MM.1S (cell line): Measurements from ENCODE around the gene PTPRN2.

ENCODE experiments used
- DNase-seq: peaks from one replicate; pipeline ENCODE4 v3.0.0-alpha.2; 2015
- H2AFZ ChIP-seq: fragments of 300-600 bp; sonication (generic); 2 replicates; pipeline ENCODE4 v1.6.0; 2016; ENCODE audit warnings: antibody characterized with exemption, low read length
- H3F3A ChIP-seq: fragments of 300-600 bp; sonication (generic); 2 replicates; pipeline ENCODE4 v1.6.1; 2016; ENCODE audit warnings: mild to moderate bottlenecking, antibody characterized with exemption, low read length, moderate library complexity, mixed read lengths; ENCODE audit not compliant: insufficient read depth
- H3K27ac ChIP-seq: fragments of 300-600 bp; sonication (generic); 2 replicates; pipeline ENCODE4 v1.5.1; 2016; ENCODE audit warnings: mild to moderate bottlenecking, low read length
- H3K27me3 ChIP-seq: fragments of 300-600 bp; sonication (generic); replicated peaks from 2 replicates; pipeline ENCODE4 v1.6.0; 2016; ENCODE audit warnings: low read length; ENCODE audit not compliant: insufficient read depth
- H3K36me3 ChIP-seq: fragments of 300-600 bp; sonication (generic); replicated peaks from 2 replicates; pipeline ENCODE4 v1.6.1; 2016; ENCODE audit warnings: mild to moderate bottlenecking, low read length, mixed read lengths; ENCODE audit not compliant: insufficient read depth
- H3K4me1 ChIP-seq: fragments of 300-600 bp; sonication (generic); 2 replicates; pipeline ENCODE4 v1.6.1; 2016; ENCODE audit warnings: low read length, mixed read lengths
- H3K4me2 ChIP-seq: fragments of 300-600 bp; sonication (generic); 2 replicates; pipeline ENCODE4 v1.6.0; 2016; ENCODE audit warnings: low read depth, low read length
- H3K4me3 ChIP-seq: fragments of 300-600 bp; sonication (generic); 2 replicates; pipeline ENCODE4 v1.5.1; 2016; ENCODE audit warnings: low read length, mixed read lengths
- H3K79me2 ChIP-seq: fragments of 300-600 bp; sonication (generic); 2 replicates; pipeline ENCODE4 v1.6.1; 2016; ENCODE audit warnings: mixed run types, low read length, mixed read lengths
- H3K9ac ChIP-seq: fragments of 300-600 bp; sonication (generic); 2 replicates; pipeline ENCODE4 v1.6.1; 2016; ENCODE audit warnings: low read length, mixed read lengths
- H3K9me2 ChIP-seq: fragments of 300-600 bp; sonication (generic); replicated peaks from 2 replicates; pipeline ENCODE4 v1.6.1; 2016; ENCODE audit warnings: mild to moderate bottlenecking, low read length, mixed read lengths; ENCODE audit not compliant: insufficient read depth
- H3K9me3 ChIP-seq: fragments of 300-600 bp; sonication (generic); replicated peaks from 2 replicates; pipeline ENCODE4 v1.6.1; 2016; ENCODE audit warnings: mild to moderate bottlenecking, low read length, mixed read lengths; ENCODE audit not compliant: insufficient read depth
- H4K20me1 ChIP-seq: fragments of 300-600 bp; sonication (generic); 2 replicates; pipeline ENCODE4 v1.6.1; 2016; ENCODE audit warnings: mild to moderate bottlenecking, low read length, moderate library complexity, mixed read lengths; ENCODE audit not compliant: insufficient read depth
- CTCF ChIP-seq: fragments of 300-600 bp; sonication (generic); IDR thresholded peaks from 2 replicates; pipeline ENCODE4 v1.5.1; 2016; ENCODE audit warnings: antibody characterized with exemption, low read length, mixed read lengths
- EZH2 ChIP-seq: fragments of 300-600 bp; sonication (generic); optimal IDR thresholded peaks from 2 replicates; pipeline ENCODE3; 2017; ENCODE audit warnings: low read depth, mild to moderate bottlenecking, antibody characterized with exemption, low read length, mixed read lengths
- EZH2phosphoT487 ChIP-seq: fragments of 300-600 bp; sonication (generic); IDR thresholded peaks from 2 replicates; pipeline ENCODE4 v1.6.1; 2018; ENCODE audit warnings: antibody characterized with exemption, low read length

PTPRN2 gene

GRCh38 chr7:158365267-158365666, 222.4 kb downstream of the PTPRN2 start:
- H3K27me3 ChIP-seq, result peaks cover 39% of the 10 kb centered on the region
- H3F3A ChIP-seq, result no peaks in the 10 kb centered on the region
- H3K4me1 ChIP-seq, result no peaks in the 10 kb centered on the region
- no peak overlapping the region for H3K27ac ChIP-seq
- H3K4me3 ChIP-seq, result no peak overlapping the region
- H3K4me2 ChIP-seq, result no peak overlapping the region
- DNase-seq, result no peak
- no peaks in the 10 kb centered on the region for H4K20me1 ChIP-seq
- no peaks in the 10 kb centered on the region for H3K36me3 ChIP-seq
- H3K9me2 ChIP-seq, result no peaks in the 10 kb centered on the region
- H2AFZ ChIP-seq, result no peak overlapping the region
- H3K9me3 ChIP-seq, result no peaks in the 10 kb centered on the region
- H3K79me2 ChIP-seq, result no peaks in the 10 kb centered on the region
- no peak overlapping the region for H3K9ac ChIP-seq
- TF ChIP-seq CTCF, result no peak
- no peak for TF ChIP-seq EZH2phosphoT487
- no peak for TF ChIP-seq EZH2

- Histone ChIP-seq H3F3A (no peaks in the 10 kb centered on the region), H3K4me3 (no peak overlapping the region), H4K20me1 (no peaks in the 10 kb centered on the region), H3K27ac (no peak overlapping the region), H3K4me1 (no peaks in the 10 kb centered on the region), H3K9me3 (no peaks in the 10 kb centered on the region), H3K9ac (no peak overlapping the region), H3K4me2 (no peak overlapping the region), H3K79me2 (no peaks in the 10 kb centered on the region), H2AFZ (no peak overlapping the region), H3K36me3 (no peaks in the 10 kb centered on the region), H3K27me3 (peaks cover 33% of the 10 kb centered on the region), H3K9me2 (no peaks in the 10 kb centered on the region)
- no peak for DNase-seq
- no peak for TF ChIP-seq EZH2phosphoT487
- TF ChIP-seq EZH2, result no peak
- TF ChIP-seq CTCF, result no peak
These were observed 223.2 kb downstream of the PTPRN2 start for GRCh38 chr7:158364451-158364850.

GRCh38 chr7:158362912-158363905, 224.4 kb downstream of the PTPRN2 start:
- Histone ChIP-seq H3F3A (no peaks in the 10 kb centered on the region), H3K9me3 (no peaks in the 10 kb centered on the region), H3K4me3 (no peak overlapping the region), H3K27me3 (peaks cover 35% of the 10 kb centered on the region), H3K27ac (no peak overlapping the region), H3K9ac (no peak overlapping the region), H3K79me2 (no peaks in the 10 kb centered on the region), H3K36me3 (no peaks in the 10 kb centered on the region), H3K4me2 (no peak overlapping the region), H3K9me2 (no peaks in the 10 kb centered on the region), H4K20me1 (no peaks in the 10 kb centered on the region), H3K4me1 (no peaks in the 10 kb centered on the region), H2AFZ (no peak overlapping the region)
- TF ChIP-seq EZH2, result no peak
- TF ChIP-seq EZH2phosphoT487, result no peak
- TF ChIP-seq CTCF, result no peak
- DNase-seq, result no peak
